Measurements from ENCODE around the gene PAM. TPM values are rescaled to one million over a fixed set of nuclear protein-coding genes. Genes with fewer than 3 reads are reported as not detected.
"Not testable (repeated sequence)": the region's sequence is repeated elsewhere in the genome, so short reads cannot be mapped to it uniquely, and the experiment has no call there.

PAM gene
- total RNA-seq, 1 donor from 2014 or later, result 267 TPM

- no peak overlapping the region for H3K4me3 Mint-ChIP-seq (ENCODE audit: unreplicated experiment)
- DNase-seq (ENCODE audit: extremely low spot score, unreplicated experiment), result no peak
These were observed 4.8 kb upstream of the PAM start for GRCh38 chr5:102750151-102750834.

DNA sequence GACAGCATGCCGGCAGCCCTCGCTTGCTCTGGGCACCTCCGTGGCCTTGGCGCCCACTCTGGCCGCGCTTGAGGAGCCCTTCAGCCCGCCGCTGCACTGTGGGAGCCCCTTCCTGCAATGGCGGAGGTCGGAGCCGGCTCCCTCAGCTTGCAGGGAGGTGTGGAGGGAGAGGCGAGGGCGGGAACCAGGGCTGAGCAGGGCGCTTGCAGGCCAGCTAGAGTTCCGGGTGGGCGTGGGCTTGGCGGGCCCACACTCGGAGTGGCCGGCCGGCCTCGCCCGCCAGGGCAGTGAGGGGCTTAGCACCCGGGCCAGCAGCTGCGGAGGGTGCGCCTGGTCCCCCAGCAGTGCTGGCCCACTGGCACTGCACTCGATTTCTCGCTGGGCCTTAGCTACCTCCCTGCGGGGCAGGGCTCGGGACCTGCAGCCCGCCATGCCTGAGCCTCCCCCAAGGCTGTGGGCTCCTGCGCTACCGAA, 3.2 kb upstream of the PAM start:
- not testable (repeated sequence) for H3K27ac Mint-ChIP-seq (ENCODE audit: unreplicated experiment); H3K27me3 Mint-ChIP-seq (ENCODE audit: unreplicated experiment); H3K9me3 Mint-ChIP-seq (ENCODE audit: unreplicated experiment); H3K4me3 Mint-ChIP-seq (ENCODE audit: unreplicated experiment); DNase-seq (ENCODE audit: extremely low spot score, unreplicated experiment); H3K36me3 Mint-ChIP-seq (ENCODE audit: unreplicated experiment)
- H3K4me1 Mint-ChIP-seq (ENCODE audit: unreplicated experiment), result peaks cover 30% of the 10 kb centered on the region

More at GRCh38 chr5:102750151-102750834, 4.8 kb upstream of the PAM start:
- H3K9me3 Mint-ChIP-seq (ENCODE audit: unreplicated experiment), result no peaks in the 10 kb centered on the region
- H3K4me1 Mint-ChIP-seq (ENCODE audit: unreplicated experiment), result peaks cover 23% of the 10 kb centered on the region
- H3K27me3 Mint-ChIP-seq (ENCODE audit: unreplicated experiment), result no peaks in the 10 kb centered on the region
- no peak overlapping the region for H3K27ac Mint-ChIP-seq (ENCODE audit: unreplicated experiment)
- TF ChIP-seq, protein P1, sequence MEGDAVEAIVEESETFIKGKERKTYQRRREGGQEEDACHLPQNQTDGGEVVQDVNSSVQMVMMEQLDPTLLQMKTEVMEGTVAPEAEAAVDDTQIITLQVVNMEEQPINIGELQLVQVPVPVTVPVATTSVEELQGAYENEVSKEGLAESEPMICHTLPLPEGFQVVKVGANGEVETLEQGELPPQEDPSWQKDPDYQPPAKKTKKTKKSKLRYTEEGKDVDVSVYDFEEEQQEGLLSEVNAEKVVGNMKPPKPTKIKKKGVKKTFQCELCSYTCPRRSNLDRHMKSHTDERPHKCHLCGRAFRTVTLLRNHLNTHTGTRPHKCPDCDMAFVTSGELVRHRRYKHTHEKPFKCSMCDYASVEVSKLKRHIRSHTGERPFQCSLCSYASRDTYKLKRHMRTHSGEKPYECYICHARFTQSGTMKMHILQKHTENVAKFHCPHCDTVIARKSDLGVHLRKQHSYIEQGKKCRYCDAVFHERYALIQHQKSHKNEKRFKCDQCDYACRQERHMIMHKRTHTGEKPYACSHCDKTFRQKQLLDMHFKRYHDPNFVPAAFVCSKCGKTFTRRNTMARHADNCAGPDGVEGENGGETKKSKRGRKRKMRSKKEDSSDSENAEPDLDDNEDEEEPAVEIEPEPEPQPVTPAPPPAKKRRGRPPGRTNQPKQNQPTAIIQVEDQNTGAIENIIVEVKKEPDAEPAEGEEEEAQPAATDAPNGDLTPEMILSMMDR (IDR thresholded peaks at IDR 0.05), result no peak
- H3K36me3 Mint-ChIP-seq (ENCODE audit: unreplicated experiment), result no peaks in the 10 kb centered on the region

GRCh38 chr5:102753889-102754766, 977 bp upstream of the PAM start:
- Mint-ChIP-seq H3K9me3 (ENCODE audit: unreplicated experiment) (no peaks in the 10 kb centered on the region), H3K4me1 (ENCODE audit: unreplicated experiment) (peaks cover 29% of the 10 kb centered on the region), H3K36me3 (ENCODE audit: unreplicated experiment) (no peaks in the 10 kb centered on the region), H3K27me3 (ENCODE audit: unreplicated experiment) (no peaks in the 10 kb centered on the region), H3K27ac (ENCODE audit: unreplicated experiment) (peak overlapping the region; percentile 62), H3K4me3 (ENCODE audit: unreplicated experiment) (peak overlapping the region; percentile 79)
- DNase-seq (ENCODE audit: extremely low spot score, unreplicated experiment), result no peak
- TF ChIP-seq, protein P1 (IDR thresholded peaks at IDR 0.05), result no peak

DNA sequence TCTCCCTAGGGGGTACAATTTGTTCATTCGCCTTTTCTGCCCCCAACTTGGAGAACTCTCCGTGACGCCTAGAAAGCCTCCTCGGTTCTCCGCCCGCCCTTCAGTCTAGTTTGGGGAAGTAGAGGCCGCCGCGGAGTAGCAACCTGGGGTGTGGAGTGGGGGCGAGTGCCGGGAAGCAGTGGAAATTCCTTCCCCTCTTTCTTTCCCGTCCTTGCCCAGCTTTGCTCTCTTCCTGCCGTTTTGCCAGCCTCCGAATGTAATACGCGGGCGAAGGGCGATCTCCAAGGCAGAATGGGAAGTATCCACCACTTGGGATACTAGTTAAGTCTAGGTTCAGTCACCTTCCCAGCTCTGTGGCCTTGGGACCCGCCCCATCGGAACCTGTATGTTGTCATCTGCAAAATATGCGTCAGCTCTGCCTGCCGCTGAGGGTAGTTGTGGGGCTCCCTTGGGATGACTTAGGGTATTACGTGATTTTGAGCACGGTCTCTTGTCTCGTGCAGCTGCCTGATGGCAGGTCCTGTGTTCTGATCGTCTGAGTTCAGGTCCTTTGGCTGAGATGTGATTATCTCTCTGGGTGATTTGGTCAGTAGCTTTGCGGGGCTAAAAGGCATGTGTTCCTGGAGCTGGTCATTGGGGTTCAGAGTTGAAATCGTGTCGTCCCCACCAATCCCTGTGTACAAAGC, 724 bp downstream of the PAM start:
- peak overlapping the region; percentile 90 for H3K27ac Mint-ChIP-seq (ENCODE audit: unreplicated experiment)
- H3K36me3 Mint-ChIP-seq (ENCODE audit: unreplicated experiment), result no peaks in the 10 kb centered on the region
- DNase-seq (ENCODE audit: extremely low spot score, unreplicated experiment), result peak; percentile 84

GRCh38 chr5:102758576-102758975, 3.5 kb downstream of the PAM start:
- DNase-seq (ENCODE audit: extremely low spot score, unreplicated experiment), result no peak
- Mint-ChIP-seq H3K36me3 (ENCODE audit: unreplicated experiment) (no peaks in the 10 kb centered on the region), H3K9me3 (ENCODE audit: unreplicated experiment) (no peaks in the 10 kb centered on the region), H3K4me1 (ENCODE audit: unreplicated experiment) (peaks cover 58% of the 10 kb centered on the region), H3K27ac (ENCODE audit: unreplicated experiment) (no peak overlapping the region), H3K27me3 (ENCODE audit: unreplicated experiment) (no peaks in the 10 kb centered on the region), H3K4me3 (ENCODE audit: unreplicated experiment) (no peak overlapping the region)
- TF ChIP-seq, protein P1 (IDR thresholded peaks at IDR 0.05), result no peak

More for the DNA sequence above, 724 bp downstream of the PAM start:
- H3K9me3 Mint-ChIP-seq (ENCODE audit: unreplicated experiment), result no peaks in the 10 kb centered on the region
- TF ChIP-seq, protein P1 (IDR thresholded peaks at IDR 0.05), result no peak
- no peaks in the 10 kb centered on the region for H3K27me3 Mint-ChIP-seq (ENCODE audit: unreplicated experiment)
- H3K4me1 Mint-ChIP-seq (ENCODE audit: unreplicated experiment), result peaks cover 38% of the 10 kb centered on the region
- peak overlapping the region; percentile 95 for H3K4me3 Mint-ChIP-seq (ENCODE audit: unreplicated experiment)
